Measurements from ENCODE around the gene SLC35F4.

- TF ChIP-seq CTCF (IDR thresholded peaks at IDR 0.05) (no peak), POLR2A (IDR thresholded peaks at IDR 0.05) (no peak), EP300 (IDR thresholded peaks at IDR 0.05) (no peak)
Observed at GRCh38 chr14:57737598-57737997, 128.3 kb downstream of the SLC35F4 start.

All from upper lobe of left lung (tissue), 4 donors.